Hematopoietic multipotent progenitor cell treated with erythropoietin and hydrocortisone succinate and interleukin-3 and kit ligand, for 4 days (in vitro differentiated cells): ENCODE results near the gene MGLL.

Source experiments
- DNase-seq: peaks from one replicate; pipeline ENCODE4 v3.0.0-alpha.2; 2015

The MGLL gene

DNA sequence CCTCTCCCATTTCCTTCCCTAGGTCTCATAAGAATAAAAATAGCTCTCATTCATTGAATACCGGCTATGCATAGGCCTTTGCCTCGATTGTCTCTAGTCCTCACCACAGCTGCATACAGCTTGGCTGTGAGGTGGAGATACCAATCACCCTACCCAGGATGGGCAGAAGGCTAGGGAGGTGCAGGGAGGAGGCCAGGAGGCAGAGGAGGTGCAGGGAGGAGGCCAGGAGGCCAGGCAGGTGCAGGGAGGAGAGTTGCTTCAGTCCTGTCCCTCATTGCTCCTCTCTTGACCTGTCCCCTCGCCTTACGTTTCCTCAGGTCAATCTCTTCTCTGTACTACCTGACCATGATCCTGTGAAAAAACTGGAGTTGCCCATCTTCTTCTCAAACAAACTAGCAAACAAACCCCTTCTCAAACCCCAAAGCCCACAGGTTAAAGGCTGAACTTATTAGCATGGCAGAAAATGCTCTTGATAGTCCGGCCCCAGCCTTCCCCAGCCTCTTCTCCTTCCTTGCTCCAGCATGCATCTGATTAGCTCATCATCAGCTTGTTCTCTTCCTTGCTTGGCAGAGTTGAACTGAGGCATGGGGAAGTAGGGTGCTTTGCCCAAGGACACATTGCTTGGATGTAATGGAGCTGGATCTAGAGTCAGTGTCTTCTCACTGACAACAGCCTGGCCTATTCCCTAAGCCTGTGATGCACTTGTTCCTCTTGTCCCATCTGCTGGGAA, 177.5 kb downstream of the MGLL start:
- no peak for DNase-seq

DNA sequence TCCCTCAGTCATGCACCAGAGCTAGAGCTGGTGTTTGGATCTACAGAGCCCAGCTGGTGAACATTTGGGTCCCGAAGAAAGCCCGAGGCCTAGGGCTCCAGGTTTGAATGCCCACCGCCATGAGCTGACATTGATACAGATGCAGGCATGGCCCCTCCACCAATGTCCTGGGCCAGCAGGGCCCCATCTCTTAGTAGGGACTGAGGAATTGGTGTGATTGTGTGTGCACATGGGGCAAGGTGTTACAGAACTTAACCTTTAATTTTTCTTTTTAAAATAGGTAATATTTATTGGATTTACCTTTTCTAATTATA, 182.3 kb downstream of the MGLL start:
- no peak for DNase-seq

DNA sequence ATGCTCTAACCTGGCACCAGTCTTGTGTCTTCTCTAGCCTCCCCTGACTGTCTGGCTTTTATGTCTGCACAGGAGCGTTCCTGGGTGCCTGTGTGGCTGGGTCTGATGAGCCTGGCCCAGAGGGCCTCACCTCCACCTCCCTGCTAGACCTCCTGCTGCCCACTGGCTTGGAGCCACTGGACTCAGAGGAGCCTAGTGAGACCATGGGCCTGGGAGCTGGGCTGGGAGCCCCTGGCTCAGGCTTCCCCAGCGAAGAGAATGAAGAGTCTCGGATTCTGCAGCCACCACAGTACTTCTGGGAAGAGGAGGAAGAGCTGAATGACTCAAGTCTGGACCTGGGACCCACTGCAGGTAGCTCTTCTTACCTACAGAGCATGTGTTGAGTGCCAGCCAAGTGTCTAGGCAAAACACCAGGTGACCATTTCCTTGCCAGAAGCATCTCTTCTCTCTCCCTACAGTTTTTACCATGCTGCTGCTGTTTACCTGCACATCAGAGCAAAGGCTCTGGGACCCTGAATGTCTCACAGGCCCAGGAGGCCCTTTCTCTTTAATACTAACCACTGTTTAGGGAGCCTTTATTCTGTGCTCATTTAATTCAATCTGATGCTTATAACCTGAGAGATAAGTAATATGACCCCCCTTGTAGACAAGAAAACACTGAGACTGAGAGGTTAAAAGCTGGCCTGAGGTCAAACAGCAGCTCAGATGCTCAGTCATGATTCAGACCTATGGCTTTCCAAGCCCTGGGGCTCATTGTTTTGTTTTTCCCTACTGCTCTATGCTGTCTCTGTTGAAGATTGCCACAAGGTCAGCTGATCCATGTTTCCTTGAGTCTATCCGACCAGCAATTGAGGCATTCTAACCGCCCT, 182.9 kb downstream of the MGLL start:
- DNase-seq, result no peak
